Neural cell (in vitro differentiated cells): Measurements from ENCODE around the gene DTD1. TPM values are rescaled to one million over a fixed set of nuclear protein-coding genes. Genes with fewer than 3 reads are reported as not detected.

Experiments used
- H2AFZ ChIP-seq: fragments of 200-600, 300-800 bp; sonication (generic), shearing (Covaris generic); 2 replicates; pipeline ENCODE4 v1.6.0; 2014; ENCODE audit warnings: low read depth, mild to moderate bottlenecking, antibody characterized with exemption, low read length, moderate library complexity
- H3F3A ChIP-seq: fragments of 200-600 bp; shearing (Covaris generic); 2 replicates; pipeline ENCODE4 v1.6.1; 2016; ENCODE audit warnings: mild to moderate bottlenecking, moderate library complexity, mixed read lengths, antibody characterized with exemption, low read length; ENCODE audit not compliant: insufficient read depth, poor library complexity, severe bottlenecking
- H3K27ac ChIP-seq: fragments of 200-600, 300-800 bp; sonication (generic), shearing (Covaris generic); 2 replicates; pipeline ENCODE4 v1.5.1; 2014; ENCODE audit warnings: mild to moderate bottlenecking, low read length, moderate library complexity
- H3K27me3 ChIP-seq: fragments of 300-800, 200-600 bp; sonication (generic), shearing (Covaris generic); 2 replicates; pipeline ENCODE4 v1.6.0; 2014; ENCODE audit warnings: mild to moderate bottlenecking, low read depth, low read length, moderate library complexity; ENCODE audit not compliant: insufficient read depth
- H3K36me3 ChIP-seq: fragments of 300-800, 200-600 bp; sonication (generic), shearing (Covaris generic); 2 replicates; pipeline ENCODE4 v1.5.1; 2014; ENCODE audit warnings: mild to moderate bottlenecking, antibody characterized with exemption, low read length, moderate library complexity; ENCODE audit not compliant: insufficient read depth
- H3K4me2 ChIP-seq: fragments of 300-800, 200-600 bp; sonication (generic), shearing (Covaris generic); 2 replicates; pipeline ENCODE4 v1.6.0; 2014; ENCODE audit warnings: mild to moderate bottlenecking, low read length
- H3K4me3 ChIP-seq: fragments of 300-800, 200-600 bp; sonication (generic), shearing (Covaris generic); 2 replicates; pipeline ENCODE4 v1.5.1; 2014; ENCODE audit warnings: mild to moderate bottlenecking, low read length, moderate library complexity
- H3K79me2 ChIP-seq: fragments of 200-600 bp; shearing (Covaris generic); replicated peaks from 2 replicates; pipeline ENCODE4 v1.6.0; 2014; ENCODE audit warnings: mild to moderate bottlenecking, low read length, moderate library complexity; ENCODE audit not compliant: insufficient read depth
- H3K9ac ChIP-seq: fragments of 300-800, 200-600 bp; sonication (generic), shearing (Covaris generic); 2 replicates; pipeline ENCODE4 v1.6.1; 2016; ENCODE audit warnings: mild to moderate bottlenecking, low read length, mixed read lengths
- H3K9me2 ChIP-seq: fragments of 200-600 bp; shearing (Covaris generic); 2 replicates; pipeline ENCODE4 v1.6.1; 2016; ENCODE audit warnings: mild to moderate bottlenecking, low read length, mixed read lengths; ENCODE audit not compliant: insufficient read depth
- H3K9me3 ChIP-seq: fragments of 200-600, 300-800 bp; sonication (generic), shearing (Covaris generic); 2 replicates; pipeline ENCODE4 v1.6.1; 2016; ENCODE audit warnings: mild to moderate bottlenecking, mixed run types, low read length, moderate library complexity, mixed read lengths
- H4K20me1 ChIP-seq: fragments of 200-600 bp; shearing (Covaris generic); 2 replicates; pipeline ENCODE4 v1.6.1; 2016; ENCODE audit warnings: mild to moderate bottlenecking, mixed run types; ENCODE audit not compliant: insufficient read depth
- EP300 ChIP-seq: fragments of 450-650 bp; conservative IDR thresholded peaks from 2 replicates; pipeline ENCODE4 v1.6.1; 2014; ENCODE audit warnings: antibody characterized with exemption, mild to moderate bottlenecking, moderate library complexity; ENCODE audit not compliant: poor library complexity, severe bottlenecking
- EZH2 ChIP-seq: fragments of 200-600, 300-800 bp; shearing (Covaris generic), sonication (generic); IDR thresholded peaks from 2 replicates; pipeline ENCODE4 v1.6.1; 2014; ENCODE audit warnings: antibody characterized with exemption, low read length, borderline replicate concordance, mild to moderate bottlenecking; ENCODE audit not compliant: insufficient read depth, poor library complexity, severe bottlenecking
- MXI1 ChIP-seq: fragments of 450-650 bp; conservative IDR thresholded peaks from 2 replicates; pipeline ENCODE4 v1.6.1; 2014; ENCODE audit warnings: antibody characterized with exemption, mild to moderate bottlenecking; ENCODE audit not compliant: poor library complexity, severe bottlenecking
- POLR2AphosphoS5 ChIP-seq: IDR thresholded peaks from 2 replicates; pipeline ENCODE4 v1.6.1; 2012
- RAD21 ChIP-seq: fragments of 450-650 bp; conservative IDR thresholded peaks from 2 replicates; pipeline ENCODE4 v1.6.1; 2014; ENCODE audit warnings: antibody characterized with exemption, mild to moderate bottlenecking, moderate library complexity
- SMC3 ChIP-seq: fragments of 450-650 bp; conservative IDR thresholded peaks from 2 replicates; pipeline ENCODE4 v1.6.1; 2014; ENCODE audit warnings: antibody characterized with exemption, mild to moderate bottlenecking, moderate library complexity; ENCODE audit not compliant: poor library complexity
- TAF1 ChIP-seq: IDR thresholded peaks from 2 replicates; pipeline ENCODE4 v1.6.1; 2012; ENCODE audit warnings: low read depth
- polyA plus RNA-seq: library from polyadenylated mRNA; depleted of rRNA; stranded (reverse); fragments of >200 nt; gene quantifications from 2 replicates; pipeline ENCODE4 v1.2.3, GENCODE V29; 2014
- TF ChIP-seq, protein P1 (sequence below): fragments of 450-650 bp; IDR thresholded peaks from 2 replicates; pipeline ENCODE4 v1.5.1; 2014; ENCODE audit warnings: antibody characterized with exemption, mild to moderate bottlenecking, moderate library complexity; ENCODE audit not compliant: poor library complexity, severe bottlenecking
- TF ChIP-seq, protein P2 (sequence below): IDR thresholded peaks from 2 replicates; pipeline ENCODE4 v1.6.1; 2012; ENCODE audit warnings: borderline replicate concordance

Gene DTD1
- polyA plus RNA-seq, 1 donor from 2014 or later, result 337 TPM

DNA sequence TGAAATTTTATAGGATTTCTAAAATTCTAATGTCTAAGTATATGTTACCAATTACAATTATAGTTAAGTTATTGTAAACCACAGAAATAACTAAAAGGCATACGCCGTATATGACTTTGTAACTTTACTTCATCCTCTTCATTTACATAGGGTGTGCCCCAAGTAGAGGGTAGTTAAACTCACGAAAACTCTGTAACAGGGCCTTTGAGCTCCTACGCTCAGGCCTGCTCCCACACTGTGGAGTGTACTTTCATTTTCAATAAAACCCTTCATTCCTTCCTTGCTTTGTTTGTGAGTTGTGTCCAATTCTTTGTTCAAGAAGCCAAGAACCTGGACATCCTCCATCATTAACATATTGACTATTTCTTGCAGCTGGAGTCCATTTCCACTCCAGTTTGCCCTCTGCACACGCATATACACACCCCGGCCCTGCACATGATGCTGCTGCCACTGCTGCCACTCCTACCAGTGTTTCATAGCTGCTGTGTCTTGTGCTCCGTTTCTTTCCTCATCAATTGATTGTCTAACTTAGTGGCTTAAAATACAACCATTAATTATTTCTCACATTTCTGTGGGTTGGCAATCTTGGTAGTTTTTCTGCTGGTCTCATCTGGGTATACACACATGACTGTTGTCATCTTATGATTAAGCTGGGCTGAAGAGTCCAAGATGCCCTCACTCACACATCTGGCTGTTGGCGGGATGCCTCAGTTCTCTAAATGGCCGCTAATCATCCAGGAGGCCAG, 192.7 kb downstream of the DTD1 start:
- Histone ChIP-seq H3K9me2 (no peaks in the 10 kb centered on the region), H3K27me3 (no peaks in the 10 kb centered on the region), H3K4me3 (no peak overlapping the region), H4K20me1 (no peaks in the 10 kb centered on the region), H3K9me3 (no peaks in the 10 kb centered on the region), H3K27ac (no peak overlapping the region), H3K36me3 (no peaks in the 10 kb centered on the region), H3F3A (no peaks in the 10 kb centered on the region), H3K9ac (no peak overlapping the region), H3K4me2 (no peak overlapping the region), H2AFZ (no peak overlapping the region), H3K79me2 (no peaks in the 10 kb centered on the region)
- TF ChIP-seq MXI1 (no peak), EP300 (no peak), RAD21 (no peak), TAF1 (no peak)
- TF ChIP-seq, protein P1, sequence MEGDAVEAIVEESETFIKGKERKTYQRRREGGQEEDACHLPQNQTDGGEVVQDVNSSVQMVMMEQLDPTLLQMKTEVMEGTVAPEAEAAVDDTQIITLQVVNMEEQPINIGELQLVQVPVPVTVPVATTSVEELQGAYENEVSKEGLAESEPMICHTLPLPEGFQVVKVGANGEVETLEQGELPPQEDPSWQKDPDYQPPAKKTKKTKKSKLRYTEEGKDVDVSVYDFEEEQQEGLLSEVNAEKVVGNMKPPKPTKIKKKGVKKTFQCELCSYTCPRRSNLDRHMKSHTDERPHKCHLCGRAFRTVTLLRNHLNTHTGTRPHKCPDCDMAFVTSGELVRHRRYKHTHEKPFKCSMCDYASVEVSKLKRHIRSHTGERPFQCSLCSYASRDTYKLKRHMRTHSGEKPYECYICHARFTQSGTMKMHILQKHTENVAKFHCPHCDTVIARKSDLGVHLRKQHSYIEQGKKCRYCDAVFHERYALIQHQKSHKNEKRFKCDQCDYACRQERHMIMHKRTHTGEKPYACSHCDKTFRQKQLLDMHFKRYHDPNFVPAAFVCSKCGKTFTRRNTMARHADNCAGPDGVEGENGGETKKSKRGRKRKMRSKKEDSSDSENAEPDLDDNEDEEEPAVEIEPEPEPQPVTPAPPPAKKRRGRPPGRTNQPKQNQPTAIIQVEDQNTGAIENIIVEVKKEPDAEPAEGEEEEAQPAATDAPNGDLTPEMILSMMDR, result no peak

DNA sequence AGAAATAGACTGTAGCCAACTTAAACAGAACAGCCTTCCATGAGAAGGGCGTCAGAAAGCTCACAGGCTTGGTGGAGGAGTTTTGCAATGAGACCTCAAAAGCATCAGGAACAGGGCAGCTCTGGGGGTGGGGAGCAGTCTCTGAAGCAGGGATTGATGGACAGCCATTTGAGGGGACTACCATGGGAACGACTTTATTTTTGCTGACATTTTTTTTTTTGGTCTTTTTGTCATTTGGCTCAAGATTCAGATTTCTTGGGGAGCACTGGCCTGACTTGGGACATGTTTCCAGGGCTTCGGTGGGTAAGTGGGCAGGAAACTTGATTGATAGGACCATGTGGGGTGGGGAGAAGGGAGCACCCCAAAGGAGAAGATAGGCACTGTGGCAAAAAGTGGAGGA, 193.7 kb downstream of the DTD1 start:
- Histone ChIP-seq H3K4me2 (no peak overlapping the region), H3K9me2 (no peaks in the 10 kb centered on the region), H2AFZ (no peak overlapping the region), H3K79me2 (no peaks in the 10 kb centered on the region), H3K9ac (no peak overlapping the region), H3F3A (no peaks in the 10 kb centered on the region), H3K36me3 (no peaks in the 10 kb centered on the region), H3K27me3 (no peaks in the 10 kb centered on the region), H3K27ac (no peak overlapping the region), H3K9me3 (no peaks in the 10 kb centered on the region), H4K20me1 (no peaks in the 10 kb centered on the region), H3K4me3 (no peak overlapping the region)
- TF ChIP-seq POLR2AphosphoS5, result no peak
- TF ChIP-seq, protein P1, result no peak
- no peak for TF ChIP-seq TAF1
- TF ChIP-seq RAD21, result no peak
- TF ChIP-seq MXI1, result no peak
- TF ChIP-seq SMC3, result no peak
- no peak for TF ChIP-seq EZH2
- TF ChIP-seq EP300, result no peak
- TF ChIP-seq, protein P2, sequence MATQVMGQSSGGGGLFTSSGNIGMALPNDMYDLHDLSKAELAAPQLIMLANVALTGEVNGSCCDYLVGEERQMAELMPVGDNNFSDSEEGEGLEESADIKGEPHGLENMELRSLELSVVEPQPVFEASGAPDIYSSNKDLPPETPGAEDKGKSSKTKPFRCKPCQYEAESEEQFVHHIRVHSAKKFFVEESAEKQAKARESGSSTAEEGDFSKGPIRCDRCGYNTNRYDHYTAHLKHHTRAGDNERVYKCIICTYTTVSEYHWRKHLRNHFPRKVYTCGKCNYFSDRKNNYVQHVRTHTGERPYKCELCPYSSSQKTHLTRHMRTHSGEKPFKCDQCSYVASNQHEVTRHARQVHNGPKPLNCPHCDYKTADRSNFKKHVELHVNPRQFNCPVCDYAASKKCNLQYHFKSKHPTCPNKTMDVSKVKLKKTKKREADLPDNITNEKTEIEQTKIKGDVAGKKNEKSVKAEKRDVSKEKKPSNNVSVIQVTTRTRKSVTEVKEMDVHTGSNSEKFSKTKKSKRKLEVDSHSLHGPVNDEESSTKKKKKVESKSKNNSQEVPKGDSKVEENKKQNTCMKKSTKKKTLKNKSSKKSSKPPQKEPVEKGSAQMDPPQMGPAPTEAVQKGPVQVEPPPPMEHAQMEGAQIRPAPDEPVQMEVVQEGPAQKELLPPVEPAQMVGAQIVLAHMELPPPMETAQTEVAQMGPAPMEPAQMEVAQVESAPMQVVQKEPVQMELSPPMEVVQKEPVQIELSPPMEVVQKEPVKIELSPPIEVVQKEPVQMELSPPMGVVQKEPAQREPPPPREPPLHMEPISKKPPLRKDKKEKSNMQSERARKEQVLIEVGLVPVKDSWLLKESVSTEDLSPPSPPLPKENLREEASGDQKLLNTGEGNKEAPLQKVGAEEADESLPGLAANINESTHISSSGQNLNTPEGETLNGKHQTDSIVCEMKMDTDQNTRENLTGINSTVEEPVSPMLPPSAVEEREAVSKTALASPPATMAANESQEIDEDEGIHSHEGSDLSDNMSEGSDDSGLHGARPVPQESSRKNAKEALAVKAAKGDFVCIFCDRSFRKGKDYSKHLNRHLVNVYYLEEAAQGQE, result no peak
